Activated CD8-positive, alpha-beta memory T cell treated with anti-CD3 and anti-CD28 coated beads for 48 hours (primary cell): Measurements from ENCODE around the gene NTM.

ENCODE experiments used
- DNase-seq, 3 experiments: peaks; one replicate each; pipeline ENCODE4 v3.0.0-alpha.2; 2020; ENCODE audit warnings: low read depth in 2 of 3, low spot score in 2 of 3

Gene NTM

DNA sequence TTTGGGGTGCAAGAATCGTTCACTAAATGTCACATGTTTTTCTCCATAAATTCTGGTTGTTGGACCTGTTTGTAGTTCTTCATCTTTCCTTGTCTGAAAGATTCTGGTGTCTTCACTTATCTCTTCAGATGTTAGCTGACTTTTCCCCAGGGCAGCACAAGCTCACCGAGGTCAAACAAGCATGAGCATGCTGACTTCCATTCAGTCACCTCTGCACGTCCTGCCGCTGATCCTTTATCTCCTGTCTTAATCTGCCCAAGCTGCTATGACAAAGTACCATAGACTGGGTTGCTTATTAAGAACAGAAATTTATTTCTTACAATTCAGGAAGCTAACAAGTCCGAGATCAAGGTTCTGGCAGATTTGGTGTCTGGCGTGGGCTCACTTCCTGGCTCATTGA, 800.6 kb downstream of the NTM start:
- no peak for DNase-seq

GRCh38 chr11:132174362-132175255, 804.2 kb downstream of the NTM start:
- no peak for DNase-seq

DNA sequence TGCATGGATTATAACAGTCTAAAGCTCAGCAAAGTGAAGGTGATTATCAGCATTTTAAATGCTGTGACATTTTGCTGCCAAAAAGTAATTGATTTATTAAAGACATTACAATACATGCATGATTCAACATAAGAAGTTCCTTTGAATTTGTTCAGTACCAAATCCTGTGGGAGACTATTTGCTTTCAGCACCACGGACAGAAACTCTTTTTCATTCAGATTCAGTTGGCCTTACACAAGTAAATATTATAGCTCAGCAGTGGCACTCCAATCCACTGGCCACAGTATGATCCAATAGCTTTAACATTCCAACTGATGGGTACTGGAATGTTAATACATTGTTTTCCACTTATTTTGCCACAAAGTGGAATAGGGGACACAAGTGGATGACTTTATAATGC, 806.7 kb downstream of the NTM start:
- DNase-seq: no peak

GRCh38 chr11:132184079-132184478, 813.7 kb downstream of the NTM start:
- DNase-seq: no peak

DNA sequence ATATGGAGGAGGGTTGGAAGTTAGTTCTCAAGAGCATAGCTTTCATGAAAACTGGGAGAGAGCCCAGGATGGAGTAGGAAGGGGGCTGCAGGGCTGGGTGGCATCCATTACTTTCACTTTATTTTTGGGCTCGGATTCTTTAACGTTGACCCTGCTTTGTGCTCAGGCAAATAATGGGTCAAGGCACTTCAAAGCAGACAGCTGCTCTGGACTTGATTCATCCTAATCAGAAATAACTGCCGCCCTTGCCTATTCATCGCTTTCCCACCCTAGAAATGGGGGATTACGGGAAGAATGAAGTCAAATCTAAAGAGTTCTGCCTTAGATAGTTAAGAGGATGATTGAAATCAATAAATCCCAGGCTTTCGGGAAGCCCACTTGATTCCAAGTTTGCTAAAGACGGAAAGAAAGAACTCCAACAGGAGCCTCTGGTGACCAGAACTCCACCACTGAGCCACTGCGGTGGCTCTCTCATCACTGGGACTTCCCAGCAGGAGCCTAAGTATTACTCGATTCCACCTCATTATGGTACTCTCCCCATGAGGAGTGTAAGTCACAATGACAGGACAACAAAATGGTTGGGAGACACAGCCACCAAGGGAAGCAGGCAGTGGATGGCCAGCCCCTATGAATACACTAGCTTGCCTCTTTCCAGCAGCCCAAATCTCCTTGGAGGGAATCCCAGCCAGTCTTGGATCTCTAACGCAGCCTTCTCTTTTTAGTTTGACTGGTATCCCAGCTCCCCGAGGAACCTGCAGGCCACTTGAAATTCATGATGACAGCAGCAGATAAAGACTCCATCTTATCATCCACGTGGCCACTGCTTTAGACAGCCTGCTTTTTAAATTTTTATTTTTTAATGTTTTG, 815.5 kb downstream of the NTM start:
- no peak for DNase-seq

- no peak for DNase-seq
Measured at GRCh38 chr11:132186699-132187098, 816.3 kb downstream of the NTM start.

DNA sequence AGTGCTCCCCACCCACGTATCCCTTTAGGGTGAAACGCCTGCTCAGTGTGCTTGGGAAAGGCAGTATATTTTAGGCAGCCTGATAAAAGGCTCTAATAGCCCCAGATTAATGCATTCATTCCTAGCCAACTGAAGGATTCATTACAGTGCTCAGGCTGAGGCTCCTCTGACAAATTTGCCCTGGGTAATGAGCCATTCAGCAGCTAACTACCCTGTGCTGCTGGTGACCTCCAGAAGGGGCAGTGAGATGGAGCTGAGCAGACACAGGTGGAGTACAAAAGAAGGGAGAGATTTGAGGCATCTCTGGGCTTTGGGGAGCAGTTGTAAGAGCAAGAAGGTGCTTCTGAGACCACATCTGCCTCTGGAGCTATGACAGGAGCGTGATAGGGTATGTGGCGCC, 817.0 kb downstream of the NTM start:
- DNase-seq: no peak

- no peak for DNase-seq
Measured at GRCh38 chr11:132187814-132188213, 817.4 kb downstream of the NTM start.

GRCh38 chr11:132196928-132197327, 826.5 kb downstream of the NTM start:
- DNase-seq: no peak

GRCh38 chr11:132200353-132200936, 830.0 kb downstream of the NTM start:
- DNase-seq: no peak

DNA sequence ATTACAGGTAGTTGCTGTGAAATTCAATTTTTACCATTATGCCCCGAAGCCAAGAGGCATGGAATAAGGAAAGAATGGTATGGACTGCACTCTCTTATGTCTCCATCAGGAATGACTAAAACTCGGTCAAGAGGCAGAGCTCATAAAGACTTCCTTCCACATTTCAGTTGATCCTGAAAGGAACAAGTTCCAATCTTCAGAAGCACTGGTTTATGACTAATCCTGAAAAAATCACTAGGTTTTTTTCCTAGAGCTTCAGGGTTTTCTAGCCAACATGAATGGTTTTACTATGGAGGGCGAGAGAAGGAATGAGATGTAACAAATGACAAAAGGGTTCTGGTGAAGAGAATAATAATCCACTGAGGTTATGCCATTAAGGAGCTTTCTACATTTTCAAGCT, 832.2 kb downstream of the NTM start:
- no peak for DNase-seq

DNA sequence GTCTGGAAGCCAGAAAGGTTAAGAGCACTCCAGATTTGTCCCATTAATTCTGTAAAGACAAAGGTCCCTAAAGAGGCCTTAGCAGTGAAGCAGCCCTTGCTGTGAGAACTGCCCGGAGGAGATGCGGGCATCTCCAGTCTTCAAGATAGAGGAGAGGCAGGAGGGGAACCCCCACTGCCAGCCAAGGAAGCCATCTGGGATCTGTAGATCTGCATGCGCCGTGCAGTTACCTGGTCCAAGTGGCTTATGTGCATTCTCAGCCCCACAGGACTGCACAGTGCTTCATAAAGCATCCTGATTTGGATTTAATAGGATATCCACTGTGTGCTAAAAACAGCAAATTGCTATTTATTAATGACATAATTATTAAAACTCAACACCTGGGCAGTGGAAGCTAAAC, 834.6 kb downstream of the NTM start:
- no peak for DNase-seq

DNA sequence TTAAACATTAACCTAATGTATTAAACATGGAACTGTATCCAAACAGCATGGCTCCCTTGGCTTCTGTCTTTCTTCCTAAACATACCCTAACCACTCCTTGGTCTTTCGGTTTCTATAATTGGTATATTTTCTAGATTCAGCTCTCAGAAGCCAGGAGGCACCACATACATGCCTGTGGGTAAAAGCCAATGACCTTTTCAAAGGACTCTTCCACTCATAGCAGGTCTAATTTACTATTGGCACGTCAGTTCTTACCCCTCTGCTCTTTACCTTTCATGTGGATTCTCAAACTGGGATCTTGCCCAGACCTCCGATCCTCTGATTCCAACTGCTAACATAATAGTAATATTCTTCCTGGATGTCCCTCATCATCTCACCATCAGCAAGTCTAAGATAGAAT, 835.1 kb downstream of the NTM start:
- no peak for DNase-seq

GRCh38 chr11:132206993-132207392, 836.6 kb downstream of the NTM start:
- no peak for DNase-seq

DNA sequence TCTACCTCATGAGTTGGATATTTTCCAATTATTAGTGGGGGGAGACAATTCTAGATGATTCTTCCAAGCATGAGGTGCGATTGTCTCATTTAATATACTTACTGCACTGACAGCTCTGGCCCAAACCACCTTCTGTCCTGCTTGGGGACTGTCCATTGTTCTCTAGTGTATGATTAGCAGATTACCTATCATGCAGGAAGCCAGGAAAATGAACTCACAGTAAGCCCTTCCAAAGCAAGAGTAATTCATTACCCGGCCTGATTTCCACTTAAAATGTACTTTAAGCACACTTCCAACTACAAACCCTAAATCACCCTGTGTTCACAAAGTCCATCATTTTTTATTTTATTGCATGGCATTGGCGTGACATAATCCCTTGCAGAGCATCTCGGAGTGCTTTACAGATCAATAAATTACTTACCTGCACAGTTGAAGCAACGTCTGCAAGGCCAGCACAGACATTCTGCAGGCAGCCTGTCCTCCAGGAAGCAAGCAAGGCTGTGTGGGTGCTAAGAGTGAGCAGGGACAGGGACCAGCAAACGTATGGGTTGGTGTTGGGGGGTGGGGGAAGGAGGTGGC, 838.2 kb downstream of the NTM start:
- DNase-seq: no peak

DNA sequence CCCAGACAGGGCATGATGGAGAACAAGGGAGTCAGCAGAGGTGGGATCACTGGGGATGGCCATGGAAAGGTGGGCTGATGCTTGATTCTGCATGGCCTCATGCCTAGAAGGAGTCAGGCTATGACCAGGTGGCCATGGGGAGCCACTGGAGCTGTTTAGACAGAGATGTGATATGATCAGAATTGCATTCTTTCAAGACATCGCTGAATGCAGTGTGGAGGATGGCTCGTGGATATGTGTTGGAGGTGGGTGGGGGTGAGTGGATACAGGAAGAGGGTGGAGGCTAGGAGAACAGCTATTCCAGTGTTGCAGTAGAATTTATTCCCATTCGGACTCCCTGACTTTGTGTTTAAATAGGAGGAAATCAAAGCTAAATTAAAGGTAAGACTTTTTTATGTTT, 841.1 kb downstream of the NTM start:
- DNase-seq: no peak

DNA sequence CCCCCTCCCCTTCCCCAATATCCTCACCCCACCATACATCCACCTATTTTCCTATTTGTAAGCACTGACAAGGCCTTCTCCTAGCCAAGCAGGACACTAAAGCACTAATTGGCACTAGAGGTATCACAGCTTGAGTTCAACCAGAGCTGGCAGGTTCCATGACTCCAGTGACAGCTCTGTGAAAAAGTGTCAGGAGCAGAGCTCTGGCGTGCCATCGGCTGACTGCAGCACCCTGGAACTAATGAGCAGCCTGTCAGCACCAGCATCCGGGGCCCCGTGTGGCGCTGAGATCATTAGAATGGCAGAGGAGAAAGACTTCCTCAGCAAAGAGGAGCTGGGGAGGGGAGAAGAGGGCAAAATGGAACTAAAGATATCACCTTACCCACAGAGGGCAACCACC, 847.4 kb downstream of the NTM start:
- DNase-seq: no peak

DNA sequence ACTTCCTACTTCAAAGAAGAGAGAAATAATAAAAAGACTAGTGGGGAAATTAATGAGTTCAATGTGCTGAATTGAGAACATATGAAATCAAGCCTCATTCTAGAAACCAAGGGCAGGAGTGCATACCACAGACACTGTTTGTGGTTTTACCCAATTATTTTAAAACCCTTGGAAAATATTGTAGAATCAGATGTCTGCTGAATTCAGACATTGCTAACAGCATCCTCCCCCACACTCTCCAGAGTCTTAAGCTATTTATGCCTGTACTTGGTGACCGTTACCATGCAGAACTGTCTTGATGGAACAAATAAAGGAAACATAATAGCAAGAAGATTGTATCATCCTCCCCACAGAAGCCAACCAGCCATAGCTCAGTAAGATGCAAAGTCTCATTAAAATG, 850.1 kb downstream of the NTM start:
- DNase-seq: no peak

- no peak for DNase-seq
Measured at GRCh38 chr11:132222345-132222744, 851.9 kb downstream of the NTM start.

DNA sequence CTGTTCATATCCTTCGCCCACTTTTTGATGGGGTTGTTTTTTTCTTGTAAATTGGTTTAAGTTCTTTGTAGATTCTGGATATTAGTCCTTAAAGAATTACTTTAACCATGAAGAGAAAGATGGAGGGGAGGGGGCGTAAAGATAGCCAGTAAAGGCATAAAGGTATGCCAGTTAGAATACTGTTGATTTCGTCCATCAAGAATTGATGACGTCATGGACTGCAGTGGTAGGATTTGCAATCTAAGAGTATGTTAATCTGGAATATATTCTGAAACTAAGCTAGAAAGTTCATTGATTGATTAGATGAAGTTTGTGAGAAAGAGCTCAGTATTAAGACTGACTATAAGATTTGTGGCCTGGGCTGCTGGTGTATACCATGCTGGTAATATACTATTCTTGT, 856.1 kb downstream of the NTM start:
- no peak for DNase-seq

DNA sequence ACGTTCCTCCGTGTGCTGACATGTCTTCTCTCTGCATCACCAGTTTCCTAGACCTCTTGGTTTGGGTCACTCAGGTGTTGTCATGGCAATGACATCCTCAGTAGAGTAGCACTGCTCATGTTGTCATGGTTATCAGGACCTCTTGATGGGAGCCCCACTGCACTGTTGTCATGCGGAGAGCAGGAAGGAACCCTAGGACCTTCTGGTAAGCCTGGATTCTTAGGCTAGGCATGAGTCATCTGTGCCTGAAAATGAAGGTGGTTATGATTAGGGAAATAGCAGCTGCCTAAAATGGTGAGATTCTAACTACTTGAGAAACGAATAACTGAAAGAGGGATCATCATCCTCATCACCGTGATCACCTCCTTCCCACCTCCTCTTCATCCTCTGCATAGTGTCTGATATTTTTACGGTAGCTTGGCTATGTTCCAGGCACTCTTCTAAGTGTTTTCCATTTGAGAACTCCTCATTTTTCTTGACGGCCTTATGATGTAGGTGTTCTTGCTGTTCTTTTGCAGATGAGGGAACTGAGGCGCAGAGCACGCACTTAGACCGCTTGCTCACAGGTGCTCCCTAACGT, 858.4 kb downstream of the NTM start:
- no peak for DNase-seq
